Trophoblast cell (in vitro differentiated cells and primary cell): ENCODE data around the gene MBP.
A peak's percentile ranks its signal among the peaks of the same experiment; 100 is the strongest.

ENCODE experiments used
- DNase-seq, 2 donors: peaks; one replicate each; pipeline ENCODE4 v3.0.0-alpha.2; 2016
- H2AFZ ChIP-seq: 2 replicates; pipeline ENCODE4 v1.6.1; 2013; ENCODE audit warnings: low read length, moderate library complexity, mild to moderate bottlenecking; ENCODE audit not compliant: insufficient read depth, poor library complexity
- H2AK5ac ChIP-seq: 2 replicates; pipeline ENCODE4 v1.6.1; 2013; ENCODE audit warnings: mild to moderate bottlenecking, low read length
- H2BK120ac ChIP-seq: 2 replicates; pipeline ENCODE4 v1.6.1; 2013; ENCODE audit warnings: low read length, mild to moderate bottlenecking, moderate library complexity; ENCODE audit not compliant: insufficient read depth, poor library complexity
- H2BK12ac ChIP-seq: 2 replicates; pipeline ENCODE4 v1.6.1; 2013; ENCODE audit warnings: mild to moderate bottlenecking, low read length, moderate library complexity
- H2BK5ac ChIP-seq: 2 replicates; pipeline ENCODE4 v1.6.1; 2013; ENCODE audit warnings: low read length, low read depth, moderate library complexity, mild to moderate bottlenecking; ENCODE audit not compliant: poor library complexity
- H3K14ac ChIP-seq: 2 replicates; pipeline ENCODE4 v1.6.1; 2013; ENCODE audit warnings: mild to moderate bottlenecking, low read length
- H3K18ac ChIP-seq: 2 replicates; pipeline ENCODE4 v1.6.1; 2013; ENCODE audit warnings: mild to moderate bottlenecking, low read length
- H3K23ac ChIP-seq: 2 replicates; pipeline ENCODE4 v1.6.1; 2013; ENCODE audit warnings: low read length
- H3K27ac ChIP-seq: 2 replicates; pipeline ENCODE4 v1.5.1; 2013; ENCODE audit warnings: low read depth, mild to moderate bottlenecking, inconsistent platforms, low read length, moderate library complexity
- H3K27me3 ChIP-seq: 2 replicates; pipeline ENCODE4 v1.6.1; 2013; ENCODE audit warnings: inconsistent platforms, mild to moderate bottlenecking, low read length, moderate library complexity; ENCODE audit not compliant: insufficient read depth
- H3K36me3 ChIP-seq, 2 experiments: 1 replicate in 1 of 2; 2 replicates in 1 of 2; pipeline ENCODE4 v1.6.1; 2013; ENCODE audit warnings: low read length in 2 of 2, mild to moderate bottlenecking in 2 of 2, moderate library complexity in 1 of 2; ENCODE audit not compliant: insufficient read depth in 2 of 2, control insufficient read depth in 1 of 2
- H3K4ac ChIP-seq: 2 replicates; pipeline ENCODE4 v1.6.1; 2013; ENCODE audit warnings: low read depth, mild to moderate bottlenecking, low read length, moderate library complexity
- H3K4me1 ChIP-seq, 2 experiments: 1 replicate in 1 of 2; 2 replicates in 1 of 2; pipeline ENCODE4 v1.6.1; 2013; ENCODE audit warnings: low read length in 2 of 2, mild to moderate bottlenecking in 2 of 2, moderate library complexity in 1 of 2; ENCODE audit not compliant: insufficient read depth in 2 of 2, control insufficient read depth in 1 of 2
- H3K4me2 ChIP-seq: 2 replicates; pipeline ENCODE4 v1.6.1; 2013; ENCODE audit warnings: inconsistent platforms, mild to moderate bottlenecking, low read length, moderate library complexity
- H3K4me3 ChIP-seq: 2 replicates; pipeline ENCODE4 v1.5.1; 2013; ENCODE audit warnings: mild to moderate bottlenecking, low read depth, low read length, inconsistent platforms
- H3K79me1 ChIP-seq: one replicate; pipeline ENCODE4 v1.6.1; 2013; ENCODE audit warnings: low read length
- H3K79me2 ChIP-seq: 2 replicates; pipeline ENCODE4 v1.6.1; 2013; ENCODE audit warnings: low read length, mild to moderate bottlenecking; ENCODE audit not compliant: control insufficient read depth, insufficient read depth, poor library complexity
- H3K9ac ChIP-seq: 2 replicates; pipeline ENCODE4 v1.6.1; 2013; ENCODE audit warnings: mild to moderate bottlenecking, low read length
- H3K9me3 ChIP-seq: 2 replicates; pipeline ENCODE4 v1.6.1; 2013; ENCODE audit warnings: low read depth, mild to moderate bottlenecking, control low read depth, inconsistent platforms, low read length; ENCODE audit not compliant: insufficient read depth
- H4K12ac ChIP-seq: 2 replicates; pipeline ENCODE4 v1.6.1; 2013; ENCODE audit warnings: low read depth, mild to moderate bottlenecking, low read length, moderate library complexity
- H4K8ac ChIP-seq: 2 replicates; pipeline ENCODE4 v1.6.1; 2013; ENCODE audit warnings: low read depth, mild to moderate bottlenecking, low read length, moderate library complexity
- H4K91ac ChIP-seq: one replicate; pipeline ENCODE4 v1.6.1; 2013; ENCODE audit warnings: low read depth, mild to moderate bottlenecking, low read length, moderate library complexity
- WGBS: extraction: QIAGEN DNeasy Blood & Tissue Kit; methylation state at CpG from one replicate; pipeline ENCODE4 v1.1.7; 2013; ENCODE audit warnings: missing lambda C conversion rate; ENCODE audit not compliant: insufficient read length, insufficient coverage; ENCODE audit errors: extremely low coverage; 5-methylcytosine and 5-hydroxymethylcytosine counted together

The MBP gene

DNA sequence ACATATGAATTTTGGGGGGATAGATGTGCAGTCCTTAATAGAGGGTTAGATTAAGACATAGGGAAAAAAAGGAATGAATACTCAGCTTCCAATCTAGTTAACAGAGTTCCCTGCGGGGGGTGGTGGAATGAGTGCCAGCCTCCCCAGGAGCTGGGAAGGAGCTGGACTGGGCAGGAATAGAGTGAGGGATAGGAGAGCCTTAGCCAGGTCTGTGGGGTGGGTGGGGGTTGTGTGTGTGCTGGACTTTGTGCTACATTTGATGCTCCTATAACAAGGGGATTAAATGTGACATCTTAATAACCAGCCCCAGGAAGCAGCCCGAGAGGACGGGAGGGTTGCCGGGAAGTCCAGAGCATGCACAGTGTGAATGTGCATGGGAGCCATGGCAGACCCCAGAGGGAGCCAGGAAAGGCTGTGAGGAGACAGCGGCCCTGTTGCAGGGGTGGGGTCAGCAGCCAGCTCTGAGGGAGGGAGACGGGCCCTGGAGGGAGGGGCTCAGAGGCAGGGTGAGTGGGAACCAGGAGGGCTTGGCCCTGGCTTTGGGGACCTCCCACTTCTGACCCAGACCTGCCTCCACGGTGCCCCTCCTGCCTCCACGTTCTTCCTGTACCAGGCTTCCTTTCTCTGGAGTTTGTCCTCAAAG is 3.6 kb upstream of the MBP start:
- peaks cover 14% of the 10 kb centered on the region for H3K79me1 ChIP-seq
- no peak overlapping the region for H2BK5ac ChIP-seq
- no peak overlapping the region for H4K91ac ChIP-seq
- H3K79me2 ChIP-seq, result peaks cover 4% of the 10 kb centered on the region
- H3K27ac ChIP-seq, result no peak overlapping the region
- DNase-seq, result no peak
- H2AK5ac ChIP-seq, result no peak overlapping the region
- H3K4me1 ChIP-seq, result peaks cover under 1 to 9% of the 10 kb centered on the region in 2 experiments
- no peak overlapping the region for H3K4me2 ChIP-seq
- no peak overlapping the region for H3K4me3 ChIP-seq
- no peaks in the 10 kb centered on the region for H3K36me3 ChIP-seq
- H3K9me3 ChIP-seq, result peaks cover 2% of the 10 kb centered on the region
- H3K9ac ChIP-seq, result no peak overlapping the region
- WGBS, result no CpG with 5 or more reads among the region's 8 CpGs
- H3K14ac ChIP-seq, result no peak overlapping the region
- H2BK12ac ChIP-seq, result no peak overlapping the region
- H2BK120ac ChIP-seq, result no peak overlapping the region
- H2AFZ ChIP-seq, result no peak overlapping the region
- H4K12ac ChIP-seq, result no peak overlapping the region
- H3K27me3 ChIP-seq, result peaks cover 3% of the 10 kb centered on the region
- no peak overlapping the region for H3K18ac ChIP-seq
- no peak overlapping the region for H3K4ac ChIP-seq
- H3K23ac ChIP-seq, result no peak overlapping the region
- no peak overlapping the region for H4K8ac ChIP-seq

DNA sequence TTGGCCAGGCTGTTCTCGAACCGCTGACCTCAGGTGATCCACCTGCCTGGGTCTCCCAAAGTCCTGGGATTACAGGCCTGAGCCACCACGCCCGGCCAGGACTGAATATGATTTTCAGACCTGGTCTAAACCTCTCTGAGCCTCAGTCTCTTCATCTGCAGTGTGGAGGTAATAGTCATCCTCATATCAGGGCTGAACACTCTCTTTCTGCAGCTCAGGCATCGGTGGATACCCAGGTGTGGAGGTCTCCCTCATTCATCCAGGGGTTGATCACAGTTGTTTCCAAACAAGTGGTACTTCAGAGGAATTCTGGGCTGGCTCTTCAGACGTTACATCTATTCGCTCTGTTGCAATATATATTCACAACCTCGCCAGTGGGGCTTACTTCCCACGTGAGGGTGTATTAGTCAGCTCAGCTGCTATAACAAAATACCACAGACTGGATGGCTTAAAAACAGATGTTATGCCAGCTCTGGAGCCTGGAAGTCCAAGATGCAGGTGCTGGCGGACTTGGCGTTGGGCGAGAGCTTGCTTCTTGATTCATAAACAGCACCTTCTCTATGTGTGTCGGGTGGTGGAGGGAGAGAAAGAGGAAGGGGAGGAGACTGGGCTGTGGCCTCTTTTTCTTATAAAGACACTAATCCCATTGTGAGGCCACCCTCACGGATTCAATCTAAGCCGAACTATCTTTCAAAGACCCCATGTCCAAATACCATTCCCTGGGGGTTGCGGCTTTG is 2.9 kb upstream of the MBP start:
- peaks cover 3% of the 10 kb centered on the region for H3K27me3 ChIP-seq
- no peak overlapping the region for H3K9ac ChIP-seq
- H2BK120ac ChIP-seq, result no peak overlapping the region
- no peak overlapping the region for H2AFZ ChIP-seq
- no peak overlapping the region for H3K27ac ChIP-seq
- no peaks in the 10 kb centered on the region for H3K36me3 ChIP-seq
- no peak overlapping the region for H4K12ac ChIP-seq
- H3K79me2 ChIP-seq, result peaks cover 7% of the 10 kb centered on the region
- H3K18ac ChIP-seq, result no peak overlapping the region
- peaks cover 17% of the 10 kb centered on the region for H3K79me1 ChIP-seq
- H3K4me2 ChIP-seq, result no peak overlapping the region
- no peak for DNase-seq
- no peak overlapping the region for H3K4me3 ChIP-seq
- H3K14ac ChIP-seq, result no peak overlapping the region
- H4K91ac ChIP-seq, result no peak overlapping the region
- no peak overlapping the region for H4K8ac ChIP-seq
- H3K4me1 ChIP-seq, result peaks cover 4 to 11% of the 10 kb centered on the region in 2 experiments
- H3K23ac ChIP-seq, result no peak overlapping the region
- peaks cover 2% of the 10 kb centered on the region for H3K9me3 ChIP-seq
- H2AK5ac ChIP-seq, result no peak overlapping the region
- H2BK5ac ChIP-seq, result no peak overlapping the region
- no peak overlapping the region for H2BK12ac ChIP-seq
- no CpG with 5 or more reads among the region's 16 CpGs for WGBS
- H3K4ac ChIP-seq, result no peak overlapping the region

DNA sequence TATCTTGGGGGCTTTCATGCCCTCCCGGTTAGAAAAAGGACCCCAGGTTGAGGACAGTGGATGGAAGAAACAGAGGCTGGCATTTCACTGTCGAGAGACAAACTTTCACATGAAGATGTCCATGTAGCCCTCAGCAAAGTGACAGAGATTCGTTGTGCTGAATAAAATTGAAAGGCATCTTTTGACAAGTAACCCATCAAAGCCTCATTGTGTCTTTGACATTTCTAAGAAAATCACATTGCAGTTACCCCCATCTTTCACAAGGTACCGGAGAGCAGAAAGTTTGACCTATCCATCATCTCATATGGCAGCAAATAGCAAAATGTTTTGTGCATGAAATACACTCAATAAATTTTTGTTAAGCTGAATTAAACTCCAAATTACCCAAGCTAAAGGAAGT is 2.0 kb upstream of the MBP start:
- H2BK5ac ChIP-seq, result no peak overlapping the region
- H3K4me3 ChIP-seq, result no peak overlapping the region
- no peak overlapping the region for H3K4me2 ChIP-seq
- no peak overlapping the region for H3K18ac ChIP-seq
- no peak overlapping the region for H3K9ac ChIP-seq
- H4K12ac ChIP-seq, result no peak overlapping the region
- H3K79me1 ChIP-seq, result peaks cover 17% of the 10 kb centered on the region
- H4K8ac ChIP-seq, result no peak overlapping the region
- no peak overlapping the region for H2BK12ac ChIP-seq
- no peak for DNase-seq
- no peak overlapping the region for H2AFZ ChIP-seq
- no peak overlapping the region for H2AK5ac ChIP-seq
- H3K14ac ChIP-seq, result no peak overlapping the region
- H3K4me1 ChIP-seq, result peaks cover 4 to 13% of the 10 kb centered on the region in 2 experiments
- no peak overlapping the region for H2BK120ac ChIP-seq
- no peak overlapping the region for H3K23ac ChIP-seq
- H4K91ac ChIP-seq, result no peak overlapping the region
- H3K36me3 ChIP-seq, result no peaks in the 10 kb centered on the region
- WGBS, result no CpG with 5 or more reads among the region's 4 CpGs
- no peak overlapping the region for H3K4ac ChIP-seq
- no peak overlapping the region for H3K27ac ChIP-seq
- peaks cover under 1% of the 10 kb centered on the region for H3K9me3 ChIP-seq
- peaks cover 3% of the 10 kb centered on the region for H3K27me3 ChIP-seq
- H3K79me2 ChIP-seq, result peaks cover 9% of the 10 kb centered on the region

DNA sequence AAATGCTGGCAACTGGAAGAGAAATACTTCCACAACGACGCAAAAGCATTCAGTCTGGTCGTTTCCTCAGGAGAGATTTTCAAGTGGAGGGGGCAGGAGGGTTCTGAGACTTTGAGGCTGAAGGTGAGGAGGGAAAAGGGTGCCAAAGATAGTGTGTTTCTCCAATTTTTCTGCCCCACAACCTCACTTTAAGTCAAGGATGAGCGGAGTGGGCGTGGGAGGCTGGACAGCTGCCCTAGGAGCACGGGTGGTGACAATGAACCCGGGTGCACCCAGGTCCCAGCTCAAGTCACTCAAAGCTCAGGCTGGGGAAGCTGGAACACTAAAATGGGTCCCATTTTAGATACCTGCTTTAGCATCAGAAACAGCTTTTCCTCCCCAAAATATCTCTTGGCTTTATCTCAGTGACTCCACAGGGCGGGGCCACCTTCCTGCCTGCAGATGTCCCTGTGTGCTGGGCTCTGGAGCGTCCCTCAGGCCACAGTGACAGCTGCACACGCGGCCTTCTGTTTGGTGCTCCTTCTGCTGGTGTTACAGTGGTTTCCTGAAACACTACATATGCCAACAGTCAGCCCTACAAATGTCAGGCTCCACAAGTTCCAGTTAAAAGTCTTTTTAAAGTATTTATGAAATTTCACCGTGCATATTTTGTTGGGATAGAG is 1.4 kb upstream of the MBP start:
- no peak overlapping the region for H2BK5ac ChIP-seq
- peaks cover 3% of the 10 kb centered on the region for H3K27me3 ChIP-seq
- H3K14ac ChIP-seq, result no peak overlapping the region
- no peak overlapping the region for H3K23ac ChIP-seq
- H3K4ac ChIP-seq, result no peak overlapping the region
- no peak overlapping the region for H2AK5ac ChIP-seq
- peak in 1 of 2 donors; percentile 43 for DNase-seq
- no peak overlapping the region for H3K27ac ChIP-seq
- H2AFZ ChIP-seq, result no peak overlapping the region
- no peak overlapping the region for H3K4me2 ChIP-seq
- no peak overlapping the region for H3K4me3 ChIP-seq
- no peak overlapping the region for H4K8ac ChIP-seq
- no peak overlapping the region for H3K9ac ChIP-seq
- peaks cover 19% of the 10 kb centered on the region for H3K79me1 ChIP-seq
- no peaks in the 10 kb centered on the region for H3K9me3 ChIP-seq
- H3K18ac ChIP-seq, result no peak overlapping the region
- no peak overlapping the region for H4K91ac ChIP-seq
- no peak overlapping the region for H4K12ac ChIP-seq
- no peak overlapping the region for H2BK12ac ChIP-seq
- no CpG with 5 or more reads among the region's 12 CpGs for WGBS
- no peak overlapping the region for H2BK120ac ChIP-seq
- peaks cover 9% of the 10 kb centered on the region for H3K79me2 ChIP-seq
- no peaks in the 10 kb centered on the region for H3K36me3 ChIP-seq
- H3K4me1 ChIP-seq, result peaks cover 7 to 19% of the 10 kb centered on the region in 2 experiments
